Testis (tissue), 3 donors: ENCODE measurements around the gene CCDC152. TPM values are rescaled to one million over a fixed set of nuclear protein-coding genes. Genes with fewer than 3 reads are reported as not detected.

Experiments used
- DNase-seq: peaks from one replicate; pipeline ENCODE4 v3.0.0-alpha.2; 2019
- H3K27ac ChIP-seq, 2 donors: fragments of 200-600 bp; sonication (generic); one replicate each; pipeline ENCODE4 v1.5.1; 2019
- H3K27me3 ChIP-seq: fragments of 200-600 bp; sonication (generic); one replicate; pipeline ENCODE4 v1.5.1; 2019
- H3K36me3 ChIP-seq: fragments of 200-600 bp; sonication (generic); one replicate; pipeline ENCODE4 v1.5.1; 2017; ENCODE audit warnings: low read depth; ENCODE audit errors: missing control alignments
- H3K4me1 ChIP-seq: fragments of 200-600 bp; sonication (generic); one replicate; pipeline ENCODE4 v1.5.1; 2019
- H3K4me3 ChIP-seq, 2 donors: fragments of 200-600 bp; sonication (generic); one replicate each; pipeline ENCODE4 v1.5.1; 2017 to 2019
- H3K9me3 ChIP-seq: fragments of 200-600 bp; sonication (generic); one replicate; pipeline ENCODE4 v1.5.1; 2017
- POLR2A ChIP-seq: fragments of 450-650 bp; IDR thresholded peaks from one replicate; pipeline ENCODE4 v1.6.1; 2017; ENCODE audit warnings: antibody characterized with exemption, mild to moderate bottlenecking, moderate library complexity
- WGBS, 2 donors: methylation state at CpG; one replicate each; pipeline ENCODE4 v1.1.5; 2018; 5-methylcytosine and 5-hydroxymethylcytosine counted together
- intact Hi-C: fragments of 100-400 bp; cut with DNase I; formaldehyde crosslinking; loops from one replicate; pipeline ENCODE4 v1.15.1; 2023; ENCODE audit warnings: low total_unique reads
- polyA plus RNA-seq: library from polyadenylated mRNA; stranded (reverse); fragments of 350-450 nt; fragmentation: Illumina TruSeq; extraction: RNeasy Lipid Tissue Mini Kit (QIAGEN cat#74804); gene quantifications from one replicate; pipeline ENCODE4 v1.2.3, GENCODE V29; 2014; ENCODE audit warnings: low read depth, low replicate concordance; ENCODE audit not compliant: insufficient read depth
- total RNA-seq, 2 donors: library from RNA; depleted of rRNA; stranded (reverse); fragments of >200 nt; gene quantifications; one replicate each; pipeline ENCODE4 v1.2.3, GENCODE V29; 2016
- TF ChIP-seq, protein P1 (sequence below), 3 experiments: fragments of 450-650 bp in 2 of 3; fragments of 200-600 bp in 1 of 3; sonication (generic) in 1 of 3; IDR thresholded peaks; one replicate each; pipeline ENCODE4 v1.5.1; 2016 to 2019; ENCODE audit warnings: antibody characterized with exemption in 3 of 3, mild to moderate bottlenecking in 2 of 3, moderate library complexity in 1 of 3

CCDC152 gene
- total and polyA plus RNA-seq, 3 donors from 2014 or later, result 1.4 to 5.2 (median 2.4) TPM

GRCh38 chr5:42768106-42768504, 11.5 kb downstream of the CCDC152 start:
- no peaks in the 10 kb centered on the region for H3K27me3 ChIP-seq
- intact Hi-C loops, result loop anchor here (10.0 kb wide), 1 partner anchor 913 kb away; no protein-coding TSS in a partner anchor
- H3K9me3 ChIP-seq, result no peaks in the 10 kb centered on the region
- H3K4me3 ChIP-seq, result no peak overlapping the region
- TF ChIP-seq, protein P1, sequence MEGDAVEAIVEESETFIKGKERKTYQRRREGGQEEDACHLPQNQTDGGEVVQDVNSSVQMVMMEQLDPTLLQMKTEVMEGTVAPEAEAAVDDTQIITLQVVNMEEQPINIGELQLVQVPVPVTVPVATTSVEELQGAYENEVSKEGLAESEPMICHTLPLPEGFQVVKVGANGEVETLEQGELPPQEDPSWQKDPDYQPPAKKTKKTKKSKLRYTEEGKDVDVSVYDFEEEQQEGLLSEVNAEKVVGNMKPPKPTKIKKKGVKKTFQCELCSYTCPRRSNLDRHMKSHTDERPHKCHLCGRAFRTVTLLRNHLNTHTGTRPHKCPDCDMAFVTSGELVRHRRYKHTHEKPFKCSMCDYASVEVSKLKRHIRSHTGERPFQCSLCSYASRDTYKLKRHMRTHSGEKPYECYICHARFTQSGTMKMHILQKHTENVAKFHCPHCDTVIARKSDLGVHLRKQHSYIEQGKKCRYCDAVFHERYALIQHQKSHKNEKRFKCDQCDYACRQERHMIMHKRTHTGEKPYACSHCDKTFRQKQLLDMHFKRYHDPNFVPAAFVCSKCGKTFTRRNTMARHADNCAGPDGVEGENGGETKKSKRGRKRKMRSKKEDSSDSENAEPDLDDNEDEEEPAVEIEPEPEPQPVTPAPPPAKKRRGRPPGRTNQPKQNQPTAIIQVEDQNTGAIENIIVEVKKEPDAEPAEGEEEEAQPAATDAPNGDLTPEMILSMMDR (IDR thresholded peaks at IDR 0.05), result no peak
- no peak for TF ChIP-seq POLR2A
- no peak overlapping the region for H3K27ac ChIP-seq
- 47 to 67% methylated on average over 1 of the region's 1 CpG for WGBS, 2 donors
- no peaks in the 10 kb centered on the region for H3K4me1 ChIP-seq
- H3K36me3 ChIP-seq, result no peaks in the 10 kb centered on the region
- DNase-seq, result no peak

DNA sequence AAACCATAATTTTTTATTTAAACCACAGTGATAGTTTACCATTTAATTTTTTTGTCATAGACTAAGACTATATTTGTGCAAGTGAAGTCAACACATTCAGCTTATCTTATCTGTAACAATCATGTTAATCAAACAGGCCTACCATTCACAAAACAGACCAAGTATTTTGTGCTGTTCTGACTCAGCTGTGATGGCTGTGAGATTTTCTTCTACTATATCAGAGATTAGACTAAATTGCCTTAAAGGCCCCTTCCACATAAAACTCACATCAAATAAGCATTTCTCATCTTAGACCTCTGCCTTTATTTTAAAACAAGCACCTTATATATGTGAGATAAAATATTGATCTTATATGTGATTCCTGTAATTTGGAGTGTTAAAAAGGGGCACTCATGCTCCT, 13.4 kb downstream of the CCDC152 start:
- Histone ChIP-seq H3K27me3 (no peaks in the 10 kb centered on the region), H3K9me3 (no peaks in the 10 kb centered on the region), H3K27ac (no peak overlapping the region), H3K36me3 (no peaks in the 10 kb centered on the region), H3K4me1 (no peaks in the 10 kb centered on the region), H3K4me3 (no peak overlapping the region)
- intact Hi-C loops, result no loop called here
- no peak for TF ChIP-seq POLR2A
- TF ChIP-seq, protein P1 (IDR thresholded peaks at IDR 0.05), result no peak
- no peak for DNase-seq

DNA sequence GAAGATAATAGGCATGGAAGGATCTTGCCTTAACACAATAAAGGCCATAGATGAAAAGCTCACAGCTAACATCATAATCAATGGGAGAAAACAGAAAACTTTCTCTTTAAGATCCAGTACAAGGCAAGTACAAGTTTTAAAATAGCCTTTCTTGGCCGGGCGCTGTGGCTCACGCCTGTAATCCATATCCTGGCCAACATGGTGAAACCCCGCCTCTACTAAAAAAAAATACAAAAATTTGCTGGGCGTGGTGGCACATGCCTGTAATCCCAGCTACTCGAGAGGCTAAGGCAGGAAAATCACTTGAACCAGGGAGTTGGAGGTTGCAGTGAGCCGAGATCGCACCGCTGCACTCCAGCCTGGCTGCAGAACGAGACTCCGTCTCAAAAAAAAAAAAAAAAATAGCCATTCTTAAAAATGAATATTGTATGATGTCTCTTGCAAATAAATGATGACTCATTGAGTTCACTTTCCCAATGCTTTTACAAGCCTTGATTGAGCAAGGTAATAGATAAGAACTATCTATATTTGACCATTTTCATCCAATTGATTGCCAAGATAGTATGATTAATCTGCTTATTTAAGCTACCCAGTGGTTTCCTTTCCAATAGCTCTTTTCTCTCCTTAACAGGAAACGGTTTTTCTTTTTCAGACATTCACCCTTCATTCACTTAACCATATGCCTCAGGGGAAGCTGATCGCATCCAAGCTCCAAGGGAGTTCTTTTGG, 15.8 kb downstream of the CCDC152 start:
- TF ChIP-seq, protein P1 (IDR thresholded peaks at IDR 0.05), result no peak
- TF ChIP-seq POLR2A, result no peak
- 56 to 65% methylated on average over 13 of the region's 13 CpGs for WGBS, 2 donors
- Histone ChIP-seq H3K4me3 (no peak overlapping the region), H3K9me3 (no peaks in the 10 kb centered on the region), H3K4me1 (no peaks in the 10 kb centered on the region), H3K27me3 (no peaks in the 10 kb centered on the region), H3K36me3 (no peaks in the 10 kb centered on the region), H3K27ac (no peak overlapping the region)
- no peak for DNase-seq
- intact Hi-C loops, result no loop called here

DNA sequence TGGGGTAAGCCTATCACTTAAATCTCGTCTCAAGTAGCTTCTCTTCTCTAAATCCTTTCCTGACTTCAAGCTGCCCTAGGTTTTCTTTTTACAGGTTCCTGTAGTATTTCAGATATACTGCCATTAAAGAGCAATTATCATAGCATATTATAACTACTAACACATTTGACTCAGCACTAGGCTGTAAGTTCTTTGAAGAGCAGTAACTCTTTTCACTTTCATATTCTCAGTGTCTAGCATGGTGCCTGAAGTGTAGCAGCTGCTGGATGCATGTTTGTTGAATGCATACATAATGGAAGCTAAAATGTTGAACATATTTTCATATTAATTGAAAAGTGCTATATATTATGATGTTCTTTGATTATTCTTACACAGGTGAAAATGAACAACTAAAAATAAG, 22.5 kb downstream of the CCDC152 start:
- Histone ChIP-seq H3K27me3 (no peaks in the 10 kb centered on the region), H3K36me3 (no peaks in the 10 kb centered on the region), H3K27ac (no peak overlapping the region), H3K9me3 (no peaks in the 10 kb centered on the region), H3K4me3 (no peak overlapping the region), H3K4me1 (no peaks in the 10 kb centered on the region)
- intact Hi-C loops, result no loop called here
- no peak for DNase-seq
- TF ChIP-seq POLR2A, result no peak
- TF ChIP-seq, protein P1 (IDR thresholded peaks at IDR 0.05), result no peak
- 74 to 91% methylated on average over 1 of the region's 1 CpG for WGBS, 2 donors

DNA sequence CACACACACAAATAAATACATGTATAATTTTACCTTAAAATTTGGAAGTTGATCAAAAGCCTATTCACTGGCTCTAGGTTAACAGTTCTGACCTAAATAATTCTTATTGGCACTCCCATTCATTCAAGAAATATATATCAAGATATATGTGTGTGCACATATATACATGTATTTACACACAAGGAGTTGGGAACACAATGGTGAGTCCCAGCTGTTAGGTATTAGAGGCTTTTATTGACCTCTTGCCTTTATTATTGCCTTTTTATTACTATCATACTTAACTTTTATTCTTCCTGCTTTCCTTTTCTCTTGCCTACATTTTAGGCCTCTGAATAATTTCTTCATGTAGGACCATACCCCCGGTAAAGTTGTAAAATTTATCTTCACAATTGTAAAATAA, 25.0 kb downstream of the CCDC152 start:
- WGBS, 2 donors, result 77 to 78% methylated on average over 1 of the region's 1 CpG
- Histone ChIP-seq H3K9me3 (no peaks in the 10 kb centered on the region), H3K27me3 (no peaks in the 10 kb centered on the region), H3K4me1 (no peaks in the 10 kb centered on the region), H3K4me3 (no peak overlapping the region), H3K27ac (no peak overlapping the region), H3K36me3 (no peaks in the 10 kb centered on the region)
- no peak for TF ChIP-seq POLR2A
- TF ChIP-seq, protein P1 (IDR thresholded peaks at IDR 0.05), result no peak
- intact Hi-C loops, result no loop called here
- DNase-seq, result no peak
